Mesothelial cell of epicardium (in vitro differentiated cells): Measurements from ENCODE around the gene IL1RAPL1. TPM values are rescaled to one million over a fixed set of nuclear protein-coding genes. Genes with fewer than 3 reads are reported as not detected.

Experiments
- DNase-seq, 2 experiments: peaks; one replicate each; pipeline ENCODE4 v3.0.0; 2021; ENCODE audit warnings: low spot score in 2 of 2; ENCODE audit not compliant: unreplicated experiment in 2 of 2
- H3K27ac Mint-ChIP-seq: 2 replicates; pipeline ENCODE4 v1.8.0; 2021; ENCODE audit warnings: mixed read lengths
- H3K27me3 Mint-ChIP-seq: 2 replicates; pipeline ENCODE4 v1.8.0; 2021; ENCODE audit warnings: low read depth, mixed read lengths
- H3K36me3 Mint-ChIP-seq: 2 replicates; pipeline ENCODE4 v1.8.0; 2021; ENCODE audit warnings: mixed read lengths
- H3K4me1 Mint-ChIP-seq: 2 replicates; pipeline ENCODE4 v1.8.0; 2021; ENCODE audit warnings: mixed read lengths
- H3K4me3 Mint-ChIP-seq: 2 replicates; pipeline ENCODE4 v1.8.0; 2021; ENCODE audit warnings: mild to moderate bottlenecking, moderate library complexity, mixed read lengths
- H3K9me3 Mint-ChIP-seq: 2 replicates; pipeline ENCODE4 v1.8.0; 2021; ENCODE audit warnings: mixed read lengths
- total RNA-seq: library from RNA; stranded (reverse); gene quantifications from 3 replicates; pipeline ENCODE4 v1.2.1, GENCODE V29; 2021
- TF ChIP-seq, protein P1 (sequence below): fragments of 200-600 bp; sonication (generic); IDR thresholded peaks from one replicate; pipeline ENCODE4 v1.5.0; 2021; ENCODE audit warnings: antibody characterized with exemption; ENCODE audit not compliant: unreplicated experiment

Gene IL1RAPL1
- total RNA-seq, 1 donor from 2014 or later: 17.0 TPM

GRCh38 chrX:29531336-29531735 is 944.1 kb downstream of the IL1RAPL1 start:
- H3K27me3 Mint-ChIP-seq: no peaks in the 10 kb centered on the region
- no peak for DNase-seq

GRCh38 chrX:29535212-29536162 is 948.2 kb downstream of the IL1RAPL1 start:
- peak overlapping the region; percentile 65 for H3K27ac Mint-ChIP-seq
- H3K4me3 Mint-ChIP-seq: no peak overlapping the region
- H3K9me3 Mint-ChIP-seq: peaks cover 9% of the 10 kb centered on the region
- H3K4me1 Mint-ChIP-seq: peaks cover 6% of the 10 kb centered on the region
- H3K36me3 Mint-ChIP-seq: no peaks in the 10 kb centered on the region
- H3K27me3 Mint-ChIP-seq: no peaks in the 10 kb centered on the region
- TF ChIP-seq, protein P1, sequence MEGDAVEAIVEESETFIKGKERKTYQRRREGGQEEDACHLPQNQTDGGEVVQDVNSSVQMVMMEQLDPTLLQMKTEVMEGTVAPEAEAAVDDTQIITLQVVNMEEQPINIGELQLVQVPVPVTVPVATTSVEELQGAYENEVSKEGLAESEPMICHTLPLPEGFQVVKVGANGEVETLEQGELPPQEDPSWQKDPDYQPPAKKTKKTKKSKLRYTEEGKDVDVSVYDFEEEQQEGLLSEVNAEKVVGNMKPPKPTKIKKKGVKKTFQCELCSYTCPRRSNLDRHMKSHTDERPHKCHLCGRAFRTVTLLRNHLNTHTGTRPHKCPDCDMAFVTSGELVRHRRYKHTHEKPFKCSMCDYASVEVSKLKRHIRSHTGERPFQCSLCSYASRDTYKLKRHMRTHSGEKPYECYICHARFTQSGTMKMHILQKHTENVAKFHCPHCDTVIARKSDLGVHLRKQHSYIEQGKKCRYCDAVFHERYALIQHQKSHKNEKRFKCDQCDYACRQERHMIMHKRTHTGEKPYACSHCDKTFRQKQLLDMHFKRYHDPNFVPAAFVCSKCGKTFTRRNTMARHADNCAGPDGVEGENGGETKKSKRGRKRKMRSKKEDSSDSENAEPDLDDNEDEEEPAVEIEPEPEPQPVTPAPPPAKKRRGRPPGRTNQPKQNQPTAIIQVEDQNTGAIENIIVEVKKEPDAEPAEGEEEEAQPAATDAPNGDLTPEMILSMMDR: no peak
- DNase-seq: no peak

More at GRCh38 chrX:29531336-29531735, 944.1 kb downstream of the IL1RAPL1 start:
- no peak overlapping the region for H3K27ac Mint-ChIP-seq
- H3K9me3 Mint-ChIP-seq: no peaks in the 10 kb centered on the region
- peaks cover 6% of the 10 kb centered on the region for H3K4me1 Mint-ChIP-seq
- no peak overlapping the region for H3K4me3 Mint-ChIP-seq
- TF ChIP-seq, protein P1: no peak
- no peaks in the 10 kb centered on the region for H3K36me3 Mint-ChIP-seq

- DNase-seq: no peak
- no peak overlapping the region for H3K4me3 Mint-ChIP-seq
Observed at GRCh38 chrX:29541038-29541437, 953.8 kb downstream of the IL1RAPL1 start.

DNA sequence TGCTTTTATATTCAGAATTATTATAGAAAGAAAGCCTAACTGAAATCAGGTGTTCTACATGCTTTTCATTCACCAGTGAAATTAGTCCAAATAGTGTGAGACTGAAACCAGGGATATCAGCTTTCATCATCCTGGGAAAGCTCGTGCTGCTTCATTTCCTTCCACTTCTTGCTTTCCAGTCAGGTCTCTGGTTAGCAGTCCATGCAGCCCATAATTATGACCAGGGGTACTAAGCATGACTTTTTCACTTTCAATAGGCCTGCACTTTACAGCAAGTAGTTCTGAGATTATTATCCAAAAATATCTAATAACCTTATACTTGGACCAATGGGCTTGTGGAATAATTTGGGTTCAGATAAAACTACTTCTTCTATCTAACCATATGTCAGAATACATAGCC is 954.9 kb downstream of the IL1RAPL1 start:
- no peak for DNase-seq
- Mint-ChIP-seq H3K27me3 (no peaks in the 10 kb centered on the region), H3K36me3 (no peaks in the 10 kb centered on the region), H3K27ac (no peak overlapping the region), H3K9me3 (peaks cover 9% of the 10 kb centered on the region), H3K4me3 (no peak overlapping the region), H3K4me1 (no peaks in the 10 kb centered on the region)
- TF ChIP-seq, protein P1: no peak

More at GRCh38 chrX:29541038-29541437, 953.8 kb downstream of the IL1RAPL1 start:
- H3K27ac Mint-ChIP-seq: no peak overlapping the region
- H3K36me3 Mint-ChIP-seq: no peaks in the 10 kb centered on the region
- TF ChIP-seq, protein P1: no peak
- no peaks in the 10 kb centered on the region for H3K4me1 Mint-ChIP-seq
- peaks cover 9% of the 10 kb centered on the region for H3K9me3 Mint-ChIP-seq
- H3K27me3 Mint-ChIP-seq: no peaks in the 10 kb centered on the region

DNA sequence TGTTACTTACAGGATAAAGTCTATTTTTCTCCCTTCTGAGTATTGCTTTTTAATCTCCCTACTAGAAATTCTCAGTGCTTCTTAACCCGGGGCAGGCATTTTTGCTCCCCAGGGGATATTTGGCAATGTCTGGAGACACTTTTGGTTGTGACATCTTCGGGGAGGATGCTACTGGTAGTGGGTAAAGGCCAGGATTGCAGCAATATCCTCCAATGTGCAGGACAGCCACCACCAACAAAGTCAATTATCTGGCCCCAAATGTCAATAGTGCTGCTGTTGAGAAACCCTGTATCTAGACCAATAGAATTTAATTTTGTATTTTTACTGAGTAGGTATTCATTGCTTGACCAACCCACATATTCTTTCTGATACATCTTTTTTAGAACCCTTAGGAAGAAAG is 958.6 kb downstream of the IL1RAPL1 start:
- Mint-ChIP-seq H3K27ac (no peak overlapping the region), H3K27me3 (no peaks in the 10 kb centered on the region), H3K4me1 (no peaks in the 10 kb centered on the region), H3K9me3 (peaks cover 4% of the 10 kb centered on the region), H3K36me3 (no peaks in the 10 kb centered on the region), H3K4me3 (no peak overlapping the region)
- DNase-seq: no peak
- TF ChIP-seq, protein P1: no peak
